Activated CD4-positive, alpha-beta T cell treated with anti-CD3 and anti-CD28 coated beads, Interleukin-2, amount 50 U/mL, for 1 hour (primary cell): ENCODE results near the gene BICDL1.

ENCODE experiments used
- DNase-seq: peaks from one replicate; pipeline ENCODE4 v3.0.0-alpha.2; 2020

Gene BICDL1

GRCh38 chr12:120060196-120060595, 71.2 kb downstream of the BICDL1 start:
- DNase-seq, result no peak

- DNase-seq, result no peak
Measured at GRCh38 chr12:120060717-120061116, 71.7 kb downstream of the BICDL1 start.

GRCh38 chr12:120061575-120062214, 72.7 kb downstream of the BICDL1 start:
- no peak for DNase-seq

GRCh38 chr12:120062976-120063579, 74.0 kb downstream of the BICDL1 start:
- DNase-seq, result no peak

GRCh38 chr12:120064054-120064940, 75.3 kb downstream of the BICDL1 start:
- no peak for DNase-seq

GRCh38 chr12:120065472-120065871, 76.4 kb downstream of the BICDL1 start:
- DNase-seq, result no peak

GRCh38 chr12:120066341-120066740, 77.3 kb downstream of the BICDL1 start:
- DNase-seq, result no peak

GRCh38 chr12:120067084-120067869, 78.2 kb downstream of the BICDL1 start:
- DNase-seq, result no peak

GRCh38 chr12:120067901-120068300, 78.9 kb downstream of the BICDL1 start:
- no peak for DNase-seq

- DNase-seq, result no peak
Measured at GRCh38 chr12:120069278-120069677, 80.2 kb downstream of the BICDL1 start.

GRCh38 chr12:120071493-120072020, 82.5 kb downstream of the BICDL1 start:
- no peak for DNase-seq

GRCh38 chr12:120072472-120073249, 83.6 kb downstream of the BICDL1 start:
- no peak for DNase-seq

GRCh38 chr12:120075034-120075616, 86.1 kb downstream of the BICDL1 start:
- no peak for DNase-seq

GRCh38 chr12:120076651-120077050, 87.6 kb downstream of the BICDL1 start:
- no peak for DNase-seq

GRCh38 chr12:120077260-120077659, 88.2 kb downstream of the BICDL1 start:
- DNase-seq, result no peak

GRCh38 chr12:120078868-120079267, 89.8 kb downstream of the BICDL1 start:
- DNase-seq, result no peak

GRCh38 chr12:120079411-120080400, 90.7 kb downstream of the BICDL1 start:
- no peak for DNase-seq

GRCh38 chr12:120081641-120082040, 92.6 kb downstream of the BICDL1 start:
- no peak for DNase-seq

- DNase-seq, result no peak
Measured at GRCh38 chr12:120085920-120086645, 97.0 kb downstream of the BICDL1 start.
